ENCODE measurements around the gene USP30.
"Not testable (repeated sequence)": the region's sequence is repeated elsewhere in the genome, so short reads cannot be mapped to it uniquely, and the experiment has no call there.

Gene USP30

DNA sequence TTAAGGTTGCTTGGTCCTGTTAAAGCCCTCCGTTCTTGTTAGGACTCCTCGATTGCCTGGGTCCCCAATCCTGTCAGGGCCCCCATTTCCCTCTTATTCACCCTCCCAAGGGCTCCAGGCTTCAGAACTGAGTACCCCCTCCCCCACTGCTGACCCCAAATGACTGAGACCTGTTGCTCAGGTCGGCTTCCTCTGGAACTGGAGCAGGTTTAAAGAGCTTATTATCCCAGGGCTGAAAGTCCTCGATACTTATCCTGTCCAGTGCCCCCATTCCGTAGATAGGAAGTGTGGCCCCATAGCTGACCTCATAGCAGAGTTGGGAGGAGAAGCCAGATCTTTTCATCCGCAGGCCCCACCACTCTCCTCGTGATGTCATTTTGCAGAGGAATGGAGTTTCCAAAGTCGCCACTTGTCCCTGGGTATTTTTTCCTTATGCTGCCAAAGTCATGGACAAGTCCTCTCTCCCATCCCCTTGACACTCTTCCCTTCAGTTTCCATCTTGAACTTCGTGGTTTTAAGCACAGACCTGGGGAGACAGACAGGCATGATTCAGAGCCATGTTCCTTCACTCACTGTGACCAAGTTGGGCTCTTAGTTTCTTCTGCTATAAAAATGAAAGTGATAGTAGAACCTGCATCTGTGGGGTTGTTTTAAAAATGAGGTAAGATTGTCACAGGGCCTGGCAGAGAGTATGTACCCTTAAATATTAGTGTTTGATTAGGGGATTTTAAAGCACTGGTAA is 1.2 kb downstream of the USP30 start:
- no peaks in the 10 kb centered on the region for H3K9me2 ChIP-seq (replicated peaks; ENCODE audit: low read depth, low read length)
- no peaks in the 10 kb centered on the region for H3K27me3 ChIP-seq (ENCODE audit: insufficient read depth, low read length, poor library complexity, severe bottlenecking)
- no peaks in the 10 kb centered on the region for H3K36me3 ChIP-seq (ENCODE audit: insufficient read depth, low read length)
- peak overlapping the region; percentile 98 for H3K4me2 ChIP-seq (ENCODE audit: low read depth, low read length, poor library complexity, severe bottlenecking)
- H2AFZ ChIP-seq (ENCODE audit: low read length), result peak overlapping the region; percentile 98
- H4K20me1 ChIP-seq (ENCODE audit: insufficient read depth, low read length, poor library complexity, severe bottlenecking), result no peaks in the 10 kb centered on the region
- peak overlapping the region; percentile 87 for H3K9ac ChIP-seq (ENCODE audit: low read depth, low read length, poor library complexity, severe bottlenecking)
- peaks cover 9% of the 10 kb centered on the region; the same call in 1 of the 2 replicates for H3K79me2 ChIP-seq (ENCODE audit: insufficient read depth, low read length)
- H3F3A ChIP-seq (ENCODE audit: low read depth), result no peaks in the 10 kb centered on the region
- H3K4me1 ChIP-seq (ENCODE audit: insufficient read depth, low read length, poor library complexity, severe bottlenecking), result peaks cover 30% of the 10 kb centered on the region
- no peak for TF ChIP-seq EZH2phosphoT487 (IDR thresholded peaks at IDR 0.05; ENCODE audit: borderline replicate concordance)
- TF ChIP-seq, protein P1, sequence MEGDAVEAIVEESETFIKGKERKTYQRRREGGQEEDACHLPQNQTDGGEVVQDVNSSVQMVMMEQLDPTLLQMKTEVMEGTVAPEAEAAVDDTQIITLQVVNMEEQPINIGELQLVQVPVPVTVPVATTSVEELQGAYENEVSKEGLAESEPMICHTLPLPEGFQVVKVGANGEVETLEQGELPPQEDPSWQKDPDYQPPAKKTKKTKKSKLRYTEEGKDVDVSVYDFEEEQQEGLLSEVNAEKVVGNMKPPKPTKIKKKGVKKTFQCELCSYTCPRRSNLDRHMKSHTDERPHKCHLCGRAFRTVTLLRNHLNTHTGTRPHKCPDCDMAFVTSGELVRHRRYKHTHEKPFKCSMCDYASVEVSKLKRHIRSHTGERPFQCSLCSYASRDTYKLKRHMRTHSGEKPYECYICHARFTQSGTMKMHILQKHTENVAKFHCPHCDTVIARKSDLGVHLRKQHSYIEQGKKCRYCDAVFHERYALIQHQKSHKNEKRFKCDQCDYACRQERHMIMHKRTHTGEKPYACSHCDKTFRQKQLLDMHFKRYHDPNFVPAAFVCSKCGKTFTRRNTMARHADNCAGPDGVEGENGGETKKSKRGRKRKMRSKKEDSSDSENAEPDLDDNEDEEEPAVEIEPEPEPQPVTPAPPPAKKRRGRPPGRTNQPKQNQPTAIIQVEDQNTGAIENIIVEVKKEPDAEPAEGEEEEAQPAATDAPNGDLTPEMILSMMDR (conservative IDR thresholded peaks at IDR 0.05; ENCODE audit: low read length), result no peak
- H3K4me3 ChIP-seq (ENCODE audit: low read length, poor library complexity, severe bottlenecking), result peak overlapping the region; percentile 99
- no peaks in the 10 kb centered on the region for H3K9me3 ChIP-seq (ENCODE audit: insufficient read depth, low read depth, low read length)

DNA sequence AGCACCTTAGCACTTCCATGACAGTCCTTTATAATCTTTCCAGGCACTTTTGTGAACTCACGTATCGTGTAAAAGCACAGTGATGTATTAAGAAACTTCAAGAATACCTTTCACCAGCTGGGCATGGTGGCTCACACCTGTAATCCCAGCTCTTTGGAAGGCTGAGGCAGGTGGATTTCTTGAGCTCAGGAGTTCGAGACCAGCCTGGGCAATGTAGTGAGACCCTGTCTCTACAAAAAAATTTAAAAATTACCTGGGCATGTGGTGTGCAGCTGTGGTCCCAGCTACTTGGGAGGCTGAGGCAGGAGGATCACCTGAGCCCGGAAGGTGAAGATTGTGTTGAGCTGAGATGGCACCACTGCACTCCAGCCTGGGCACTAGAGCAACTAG is 1.7 kb downstream of the USP30 start:
- H3F3A ChIP-seq (ENCODE audit: low read depth); H3K9me2 ChIP-seq (replicated peaks; ENCODE audit: low read depth, low read length); H3K9me3 ChIP-seq (ENCODE audit: insufficient read depth, low read depth, low read length); H3K79me2 ChIP-seq (ENCODE audit: insufficient read depth, low read length); H3K36me3 ChIP-seq (ENCODE audit: insufficient read depth, low read length); H3K27me3 ChIP-seq (ENCODE audit: insufficient read depth, low read length, poor library complexity, severe bottlenecking); H4K20me1 ChIP-seq (ENCODE audit: insufficient read depth, low read length, poor library complexity, severe bottlenecking): not testable (repeated sequence)
- Histone ChIP-seq H3K4me3 (ENCODE audit: low read length, poor library complexity, severe bottlenecking) (peak overlapping the region; percentile 99), H2AFZ (ENCODE audit: low read length) (peak overlapping the region; percentile 98; the same call in 1 of the 2 replicates), H3K4me2 (ENCODE audit: low read depth, low read length, poor library complexity, severe bottlenecking) (peak overlapping the region; percentile 98), H3K9ac (ENCODE audit: low read depth, low read length, poor library complexity, severe bottlenecking) (peak overlapping the region; percentile 87), H3K4me1 (ENCODE audit: insufficient read depth, low read length, poor library complexity, severe bottlenecking) (peaks cover 30% of the 10 kb centered on the region)

DNA sequence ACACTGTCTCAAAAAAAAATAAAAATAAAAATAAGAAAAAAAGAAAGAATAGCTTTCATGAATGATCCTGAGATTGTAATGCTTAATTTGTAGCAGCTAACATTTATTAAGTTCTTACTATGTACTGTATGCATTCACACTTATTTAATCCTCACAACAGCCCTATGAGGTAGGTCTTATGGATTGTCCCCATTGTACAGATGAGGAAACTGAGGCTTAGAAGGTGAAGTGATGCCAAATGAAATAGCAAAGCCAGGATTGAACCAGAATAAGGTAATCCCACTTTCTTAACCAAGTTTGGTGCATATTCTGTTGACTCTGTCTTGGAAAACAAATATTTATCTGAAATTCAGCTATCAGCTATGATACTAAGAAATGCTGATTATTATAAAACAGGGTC is 2.1 kb downstream of the USP30 start:
- Histone ChIP-seq H3K9me2 (replicated peaks; ENCODE audit: low read depth, low read length) (no peaks in the 10 kb centered on the region), H3K9me3 (ENCODE audit: insufficient read depth, low read depth, low read length) (no peaks in the 10 kb centered on the region), H3K4me3 (ENCODE audit: low read length, poor library complexity, severe bottlenecking) (no peak overlapping the region), H3K9ac (ENCODE audit: low read depth, low read length, poor library complexity, severe bottlenecking) (no peak overlapping the region), H3K79me2 (ENCODE audit: insufficient read depth, low read length) (peaks cover 9% of the 10 kb centered on the region; the same call in 1 of the 2 replicates), H4K20me1 (ENCODE audit: insufficient read depth, low read length, poor library complexity, severe bottlenecking) (no peaks in the 10 kb centered on the region), H3F3A (ENCODE audit: low read depth) (no peaks in the 10 kb centered on the region), H3K27me3 (ENCODE audit: insufficient read depth, low read length, poor library complexity, severe bottlenecking) (no peaks in the 10 kb centered on the region), H3K36me3 (ENCODE audit: insufficient read depth, low read length) (no peaks in the 10 kb centered on the region), H3K4me1 (ENCODE audit: insufficient read depth, low read length, poor library complexity, severe bottlenecking) (peaks cover 30% of the 10 kb centered on the region), H2AFZ (ENCODE audit: low read length) (no peak overlapping the region), H3K4me2 (ENCODE audit: low read depth, low read length, poor library complexity, severe bottlenecking) (no peak overlapping the region)
- no peak for TF ChIP-seq EZH2phosphoT487 (IDR thresholded peaks at IDR 0.05; ENCODE audit: borderline replicate concordance)
- TF ChIP-seq, protein P1 (conservative IDR thresholded peaks at IDR 0.05; ENCODE audit: low read length), result no peak

DNA sequence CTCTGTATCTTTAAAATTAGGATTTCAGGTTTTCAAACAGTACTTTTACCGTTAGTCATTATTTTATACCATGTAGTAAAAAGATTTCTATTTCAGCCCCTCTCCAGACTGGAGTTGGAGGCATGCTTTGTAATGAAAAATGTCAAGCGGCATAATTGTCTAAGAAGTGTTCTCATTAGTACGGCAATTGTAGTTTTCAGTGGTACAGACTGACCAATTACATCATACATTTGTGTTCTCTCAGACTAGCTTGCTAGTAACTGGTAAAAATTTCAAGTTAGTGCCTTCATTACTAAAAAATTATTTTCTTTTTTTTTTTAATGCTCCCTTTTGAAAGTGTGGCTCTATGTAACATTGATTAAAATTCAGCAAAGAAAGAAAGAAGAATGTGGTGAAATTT is 4.5 kb downstream of the USP30 start:
- H3K9me2 ChIP-seq (replicated peaks; ENCODE audit: low read depth, low read length), result no peaks in the 10 kb centered on the region
- H3F3A ChIP-seq (ENCODE audit: low read depth), result no peaks in the 10 kb centered on the region
- H3K27me3 ChIP-seq (ENCODE audit: insufficient read depth, low read length, poor library complexity, severe bottlenecking), result no peaks in the 10 kb centered on the region
- H3K4me1 ChIP-seq (ENCODE audit: insufficient read depth, low read length, poor library complexity, severe bottlenecking), result peaks cover 29% of the 10 kb centered on the region
- no peaks in the 10 kb centered on the region for H3K9me3 ChIP-seq (ENCODE audit: insufficient read depth, low read depth, low read length)
- no peak overlapping the region for H2AFZ ChIP-seq (ENCODE audit: low read length)
- no peak overlapping the region for H3K4me2 ChIP-seq (ENCODE audit: low read depth, low read length, poor library complexity, severe bottlenecking)
- no peak overlapping the region for H3K9ac ChIP-seq (ENCODE audit: low read depth, low read length, poor library complexity, severe bottlenecking)
- H3K36me3 ChIP-seq (ENCODE audit: insufficient read depth, low read length), result no peaks in the 10 kb centered on the region
- TF ChIP-seq, protein P1 (conservative IDR thresholded peaks at IDR 0.05; ENCODE audit: low read length), result no peak
- no peak for TF ChIP-seq EZH2phosphoT487 (IDR thresholded peaks at IDR 0.05; ENCODE audit: borderline replicate concordance)
- no peak overlapping the region for H3K4me3 ChIP-seq (ENCODE audit: low read length, poor library complexity, severe bottlenecking)
- no peaks in the 10 kb centered on the region for H4K20me1 ChIP-seq (ENCODE audit: insufficient read depth, low read length, poor library complexity, severe bottlenecking)
- H3K79me2 ChIP-seq (ENCODE audit: insufficient read depth, low read length), result peaks cover 9% of the 10 kb centered on the region; the same call in 1 of the 2 replicates

Measured in Loucy (cell line).